Neural crest cell (in vitro differentiated cells): ENCODE results near the gene EML5. TPM values are rescaled to one million over a fixed set of nuclear protein-coding genes. Genes with fewer than 3 reads are reported as not detected.

Experiments used
- DNase-seq: peaks from one replicate; pipeline ENCODE4 v3.0.0; 2021; ENCODE audit warnings: low read depth, mixed read lengths, low spot score
- H3K27ac Mint-ChIP-seq: one replicate; pipeline ENCODE4 v1.8.0; 2021; ENCODE audit warnings: mild to moderate bottlenecking, mixed read lengths; ENCODE audit not compliant: unreplicated experiment
- H3K27me3 Mint-ChIP-seq: 2 replicates; pipeline ENCODE4 v1.8.0; 2021; ENCODE audit warnings: low read depth, mild to moderate bottlenecking, mixed read lengths
- H3K36me3 Mint-ChIP-seq: 2 replicates; pipeline ENCODE4 v1.8.0; 2021; ENCODE audit warnings: low read depth, mild to moderate bottlenecking, mixed read lengths
- H3K4me1 Mint-ChIP-seq: 2 replicates; pipeline ENCODE4 v1.8.0; 2021; ENCODE audit warnings: mixed read lengths
- H3K4me3 Mint-ChIP-seq: one replicate; pipeline ENCODE4 v1.8.0; 2021; ENCODE audit warnings: mild to moderate bottlenecking, mixed read lengths
- H3K9me3 Mint-ChIP-seq: 2 replicates; pipeline ENCODE4 v1.8.0; 2021; ENCODE audit warnings: mixed read lengths
- CTCF ChIP-seq: fragments of 200-600 bp; sonication (generic); conservative IDR thresholded peaks from 2 replicates; pipeline ENCODE4 v1.5.0; 2021; ENCODE audit warnings: antibody characterized with exemption, mild to moderate bottlenecking
- total RNA-seq: library from RNA; stranded (reverse); gene quantifications from 2 replicates; pipeline ENCODE4 v1.2.1, GENCODE V29; 2021

EML5 gene
- total RNA-seq, 1 donor from 2014 or later, result 1.3 TPM

GRCh38 chr14:88668448-88669116 lies 124.2 kb downstream of the EML5 start:
- no peak for DNase-seq
- no peak overlapping the region for H3K4me3 Mint-ChIP-seq

GRCh38 chr14:88667555-88668273 lies 125.0 kb downstream of the EML5 start:
- Mint-ChIP-seq H3K4me3 (no peak overlapping the region), H3K27me3 (no peaks in the 10 kb centered on the region), H3K27ac (no peak overlapping the region), H3K4me1 (no peaks in the 10 kb centered on the region), H3K9me3 (peaks cover 9% of the 10 kb centered on the region), H3K36me3 (peaks cover 3% of the 10 kb centered on the region)
- peak; percentile 85 for TF ChIP-seq CTCF
- peak; percentile 53 for DNase-seq

More at GRCh38 chr14:88668448-88669116, 124.2 kb downstream of the EML5 start:
- Mint-ChIP-seq H3K27me3 (no peaks in the 10 kb centered on the region), H3K9me3 (peaks cover 9% of the 10 kb centered on the region), H3K36me3 (peaks cover 3% of the 10 kb centered on the region), H3K4me1 (no peaks in the 10 kb centered on the region), H3K27ac (no peak overlapping the region)
- TF ChIP-seq CTCF, result no peak

GRCh38 chr14:88660056-88660455 lies 132.7 kb downstream of the EML5 start:
- DNase-seq, result no peak
- H3K9me3 Mint-ChIP-seq, result peaks cover 8% of the 10 kb centered on the region
- H3K4me3 Mint-ChIP-seq, result no peak overlapping the region
- H3K4me1 Mint-ChIP-seq, result no peaks in the 10 kb centered on the region
- no peak for TF ChIP-seq CTCF
- peaks cover 10% of the 10 kb centered on the region for H3K36me3 Mint-ChIP-seq
- H3K27ac Mint-ChIP-seq, result no peak overlapping the region
- H3K27me3 Mint-ChIP-seq, result no peaks in the 10 kb centered on the region

- Mint-ChIP-seq H3K27ac (no peak overlapping the region), H3K4me1 (no peaks in the 10 kb centered on the region), H3K4me3 (no peak overlapping the region), H3K27me3 (no peaks in the 10 kb centered on the region), H3K36me3 (peaks cover 8% of the 10 kb centered on the region), H3K9me3 (peaks cover 18% of the 10 kb centered on the region)
- no peak for DNase-seq
- TF ChIP-seq CTCF, result no peak
These were observed 153.5 kb downstream of the EML5 start for GRCh38 chr14:88639221-88639620.

- Mint-ChIP-seq H3K27ac (peak overlapping the region; percentile 81), H3K4me3 (no peak overlapping the region), H3K9me3 (no peaks in the 10 kb centered on the region), H3K4me1 (no peaks in the 10 kb centered on the region), H3K27me3 (no peaks in the 10 kb centered on the region), H3K36me3 (no peaks in the 10 kb centered on the region)
- DNase-seq, result no peak
- no peak for TF ChIP-seq CTCF
These were observed 160.2 kb downstream of the EML5 start for GRCh38 chr14:88632512-88632911.
